H1 (cell line): ENCODE measurements around the gene BAZ2B. TPM values are rescaled to one million over a fixed set of nuclear protein-coding genes. Genes with fewer than 3 reads are reported as not detected.

Source experiments
- CHD7 ChIP-seq: fragments of 300-600 bp; sonication (generic); IDR thresholded peaks from 2 replicates; pipeline ENCODE4 v1.7.1; 2012; ENCODE audit warnings: low read length, moderate library complexity, mild to moderate bottlenecking, inconsistent platforms; ENCODE audit not compliant: insufficient replicate concordance
- KDM5A ChIP-seq: fragments of 200-600 bp; IDR thresholded peaks from 2 replicates; pipeline ENCODE4 v1.7.1; 2012; ENCODE audit warnings: mild to moderate bottlenecking, low read length, inconsistent platforms, mixed read lengths
- polyA plus RNA-seq, 7 experiments: library from polyadenylated mRNA; depleted of rRNA in 3 of 7; stranded (reverse) in 5 of 7; unstranded in 2 of 7; fragments of >200 nt in 5 of 7; fragments of 200-250 nt in 2 of 7; gene quantifications; 1 replicate in 5 of 7; 2 replicates in 1 of 7; 4 replicates in 1 of 7; pipeline versions ENCODE4 v1.2.1 to v1.2.3, GENCODE V29; 2011 to 2013; ENCODE audit warnings: missing spikeins in 2 of 7, mixed read lengths in 2 of 7
- total RNA-seq: library from RNA; stranded (reverse); fragmentation: NEBNext Ultra II Directional; extraction: Animal tissue kit (Norgen Biotek cat#: 25700); gene quantifications from 2 replicates; pipeline ENCODE4 v1.2.1, GENCODE V29; 2021

BAZ2B gene
- total and polyA plus RNA-seq, 2 of the 8 experiments (the other 6 are each of a cell fraction or from before 2014, with no cell fraction given): 15.2 to 46.3 TPM

- no peak for TF ChIP-seq CHD7
- no peak for TF ChIP-seq KDM5A
These were observed 18.9 kb upstream of the BAZ2B start (continued) for GRCh38 chr2:159635006-159635789.
